Measurements from ENCODE around the gene ADCY10. TPM values are rescaled to one million over a fixed set of nuclear protein-coding genes. Genes with fewer than 3 reads are reported as not detected.

Gene ADCY10
- total RNA-seq, 2 experiments from 2014 or later = 0.15 TPM; not detected in 1

DNA sequence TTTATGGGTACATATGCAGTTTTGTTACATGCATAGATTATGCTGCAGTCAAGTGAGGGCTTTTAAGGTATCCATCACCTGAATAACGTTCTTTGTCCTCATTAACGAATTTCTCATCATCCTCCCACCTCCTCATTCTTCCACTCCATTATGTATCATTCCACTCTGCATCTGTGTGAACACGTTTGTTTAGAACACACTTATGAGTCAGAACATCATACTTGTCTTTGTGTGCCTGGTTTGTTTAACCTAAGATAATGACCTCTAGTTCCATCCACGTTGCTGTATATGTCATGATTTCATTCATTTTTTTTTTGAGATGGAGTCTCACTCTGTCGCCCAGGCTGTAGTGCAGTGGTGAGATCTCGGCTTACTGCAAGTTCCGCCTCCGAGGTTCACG lies 29.6 kb upstream of the ADCY10 start:
- CTCF ChIA-PET (ENCODE audit: unreplicated experiment) = no interaction called here

DNA sequence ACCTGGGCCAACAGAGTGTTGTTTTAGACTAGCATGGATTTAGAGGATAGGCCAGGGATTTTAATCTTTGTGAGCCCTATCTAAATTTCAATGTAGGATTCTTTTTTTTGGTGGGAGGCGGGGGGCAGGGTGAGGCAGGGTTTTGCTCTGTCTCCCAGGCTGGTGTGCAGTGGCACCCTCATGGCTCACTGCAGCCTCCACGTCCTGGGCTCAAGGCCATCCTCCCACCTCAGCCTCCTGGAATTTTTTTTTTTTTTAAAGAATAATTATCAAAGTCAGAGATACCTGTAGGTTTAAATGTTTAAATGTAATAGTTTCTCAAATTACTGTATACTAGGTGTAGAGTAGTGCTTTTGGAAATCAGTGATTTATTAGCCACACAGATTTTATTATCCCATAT lies 26.3 kb upstream of the ADCY10 start:
- H3K4me2 ChIP-seq (ENCODE audit: low read length) = no peak overlapping the region
- CTCF ChIA-PET (ENCODE audit: unreplicated experiment) = interaction anchor here (0.5 kb wide), 1 partner anchor 39 kb away, joined by 3 read pairs; no protein-coding TSS in a partner anchor
- POLR2A ChIA-PET = no interaction called here

More for the DNA sequence above, 29.6 kb upstream of the ADCY10 start:
- intact Hi-C loops (cut with micrococcal nuclease; ENCODE audit: unreplicated experiment) = no loop called here
- BruUV-seq (replicated peaks) = no TSS peak
- H3K36me3 ChIP-seq (ENCODE audit: insufficient read depth, low read length) = peaks cover 15% of the 10 kb centered on the region
- no peaks in the 10 kb centered on the region for H3K9me2 ChIP-seq (ENCODE audit: insufficient read depth, low read length)
- H4K20me1 ChIP-seq (ENCODE audit: insufficient read depth, low read length) = peaks cover 1% of the 10 kb centered on the region; the same call in 1 of the 2 replicates
- no peak for TF ChIP-seq EZH2phosphoT487 (IDR thresholded peaks at IDR 0.05; ENCODE audit: borderline replicate concordance, low read depth, low read length)
- TF ChIP-seq, protein P1, sequence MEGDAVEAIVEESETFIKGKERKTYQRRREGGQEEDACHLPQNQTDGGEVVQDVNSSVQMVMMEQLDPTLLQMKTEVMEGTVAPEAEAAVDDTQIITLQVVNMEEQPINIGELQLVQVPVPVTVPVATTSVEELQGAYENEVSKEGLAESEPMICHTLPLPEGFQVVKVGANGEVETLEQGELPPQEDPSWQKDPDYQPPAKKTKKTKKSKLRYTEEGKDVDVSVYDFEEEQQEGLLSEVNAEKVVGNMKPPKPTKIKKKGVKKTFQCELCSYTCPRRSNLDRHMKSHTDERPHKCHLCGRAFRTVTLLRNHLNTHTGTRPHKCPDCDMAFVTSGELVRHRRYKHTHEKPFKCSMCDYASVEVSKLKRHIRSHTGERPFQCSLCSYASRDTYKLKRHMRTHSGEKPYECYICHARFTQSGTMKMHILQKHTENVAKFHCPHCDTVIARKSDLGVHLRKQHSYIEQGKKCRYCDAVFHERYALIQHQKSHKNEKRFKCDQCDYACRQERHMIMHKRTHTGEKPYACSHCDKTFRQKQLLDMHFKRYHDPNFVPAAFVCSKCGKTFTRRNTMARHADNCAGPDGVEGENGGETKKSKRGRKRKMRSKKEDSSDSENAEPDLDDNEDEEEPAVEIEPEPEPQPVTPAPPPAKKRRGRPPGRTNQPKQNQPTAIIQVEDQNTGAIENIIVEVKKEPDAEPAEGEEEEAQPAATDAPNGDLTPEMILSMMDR (conservative IDR thresholded peaks at IDR 0.05; ENCODE audit: low read length) = no peak
- no peak overlapping the region for H3K4me2 ChIP-seq (ENCODE audit: low read length)
- peaks cover 14% of the 10 kb centered on the region; the same call in 1 of the 2 replicates for H3K9me3 ChIP-seq (ENCODE audit: low read length)
- POLR2A ChIA-PET = no interaction called here
- H3K4me3 ChIP-seq (ENCODE audit: low read depth, low read length, poor library complexity, severe bottlenecking) = no peak overlapping the region
- H3K79me2 ChIP-seq (ENCODE audit: insufficient read depth, low read depth, low read length) = peaks cover 94% of the 10 kb centered on the region
- H3K4me1 ChIP-seq (ENCODE audit: insufficient read depth, low read length, poor library complexity, severe bottlenecking) = peaks cover 2% of the 10 kb centered on the region
- DNase-seq (ENCODE audit: low spot score) = no peak
- no peak overlapping the region for H2AFZ ChIP-seq (ENCODE audit: low read length)
- no peak overlapping the region for H3K27ac ChIP-seq (ENCODE audit: low read depth, low read length, poor library complexity, severe bottlenecking)

More for the DNA sequence above, 26.3 kb upstream of the ADCY10 start:
- peaks cover 8% of the 10 kb centered on the region; the same call in 1 of the 2 replicates for H4K20me1 ChIP-seq (ENCODE audit: insufficient read depth, low read length)
- H2AFZ ChIP-seq (ENCODE audit: low read length) = no peak overlapping the region
- BruUV-seq (replicated peaks) = no TSS peak
- intact Hi-C loops (cut with micrococcal nuclease; ENCODE audit: unreplicated experiment) = no loop called here
- H3K9me3 ChIP-seq (ENCODE audit: low read length) = peaks cover 4% of the 10 kb centered on the region; the same call in 1 of the 2 replicates
- H3K9me2 ChIP-seq (ENCODE audit: insufficient read depth, low read length) = no peaks in the 10 kb centered on the region
- H3K36me3 ChIP-seq (ENCODE audit: insufficient read depth, low read length) = peaks cover 15% of the 10 kb centered on the region
- H3K27ac ChIP-seq (ENCODE audit: low read depth, low read length, poor library complexity, severe bottlenecking) = no peak overlapping the region
- no peak for TF ChIP-seq EZH2phosphoT487 (IDR thresholded peaks at IDR 0.05; ENCODE audit: borderline replicate concordance, low read depth, low read length)
- TF ChIP-seq, protein P1 (conservative IDR thresholded peaks at IDR 0.05; ENCODE audit: low read length) = no peak
- no peak for DNase-seq (ENCODE audit: low spot score)
- peaks cover 7% of the 10 kb centered on the region for H3K4me1 ChIP-seq (ENCODE audit: insufficient read depth, low read length, poor library complexity, severe bottlenecking)
- H3K79me2 ChIP-seq (ENCODE audit: insufficient read depth, low read depth, low read length) = peaks cover 80% of the 10 kb centered on the region
- H3K4me3 ChIP-seq (ENCODE audit: low read depth, low read length, poor library complexity, severe bottlenecking) = no peak overlapping the region
